ENCODE data around the gene GMCL2.

GMCL2 gene

DNA sequence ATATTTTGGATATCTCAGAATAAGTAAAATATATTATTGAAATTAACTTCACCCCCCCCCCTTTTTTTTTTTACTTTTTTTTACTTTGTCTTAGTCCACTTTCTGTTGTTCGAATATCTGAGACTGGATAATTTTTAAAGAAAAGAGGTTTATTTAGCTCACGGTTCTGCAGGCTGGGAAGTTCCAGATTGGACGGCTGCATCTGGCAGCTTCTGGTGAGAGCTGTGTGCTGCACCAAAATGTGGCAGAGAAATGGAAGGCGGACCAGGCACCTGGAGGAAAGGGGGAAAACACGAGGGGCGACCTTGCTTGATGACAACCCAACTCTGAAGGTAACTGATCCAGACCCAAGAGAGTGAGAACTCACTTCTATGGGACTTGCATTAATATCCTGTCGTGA is 5.6 kb upstream of the GMCL2 start:
- TF ChIP-seq ZNF354C (tag by site-specific recombination; IDR thresholded peaks at IDR 0.05; ENCODE audit: borderline replicate concordance, low read depth) (no peak), ZBTB48 (tag by site-specific recombination; IDR thresholded peaks at IDR 0.05) (no peak), ZNF791 (tag by site-specific recombination; IDR thresholded peaks at IDR 0.05) (no peak), ZNF701 (tag by site-specific recombination; IDR thresholded peaks at IDR 0.05) (no peak), ZNF530 (tag by site-specific recombination; IDR thresholded peaks at IDR 0.05; ENCODE audit: low read depth) (no peak), SETDB1 (IDR thresholded peaks at IDR 0.05; ENCODE audit: insufficient read length, low read length) (peak; percentile 32)
- TF ChIP-seq, protein P1, sequence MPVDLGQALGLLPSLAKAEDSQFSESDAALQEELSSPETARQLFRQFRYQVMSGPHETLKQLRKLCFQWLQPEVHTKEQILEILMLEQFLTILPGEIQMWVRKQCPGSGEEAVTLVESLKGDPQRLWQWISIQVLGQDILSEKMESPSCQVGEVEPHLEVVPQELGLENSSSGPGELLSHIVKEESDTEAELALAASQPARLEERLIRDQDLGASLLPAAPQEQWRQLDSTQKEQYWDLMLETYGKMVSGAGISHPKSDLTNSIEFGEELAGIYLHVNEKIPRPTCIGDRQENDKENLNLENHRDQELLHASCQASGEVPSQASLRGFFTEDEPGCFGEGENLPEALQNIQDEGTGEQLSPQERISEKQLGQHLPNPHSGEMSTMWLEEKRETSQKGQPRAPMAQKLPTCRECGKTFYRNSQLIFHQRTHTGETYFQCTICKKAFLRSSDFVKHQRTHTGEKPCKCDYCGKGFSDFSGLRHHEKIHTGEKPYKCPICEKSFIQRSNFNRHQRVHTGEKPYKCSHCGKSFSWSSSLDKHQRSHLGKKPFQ (tag by site-specific recombination; IDR thresholded peaks at IDR 0.05), result no peak
- POLR2A ChIA-PET, result interaction anchor here (2.0 kb wide), 1 partner anchor 11 kb away, joined by 6 read pairs; the partner anchor contains the start of gene HNRNPAB
- CTCF ChIA-PET, result no interaction called here
- Histone ChIP-seq H3K36me3 (ENCODE audit: control insufficient read depth in 2 of 2, insufficient read depth in 1 of 2, low read length in 2 of 2) (no peaks in the 10 kb centered on the region), H3K9me3 (ENCODE audit: control insufficient read depth, insufficient read depth, low read depth, low read length) (no peaks in the 10 kb centered on the region), H3K4me3 (ENCODE audit: low read depth, low read length) (no peak overlapping the region), H3K4me1 (ENCODE audit: control insufficient read depth, insufficient read depth, low read length) (no peaks in the 10 kb centered on the region), H3K27ac (ENCODE audit: extremely low read depth, low read depth, low read length) (no peak overlapping the region)

DNA sequence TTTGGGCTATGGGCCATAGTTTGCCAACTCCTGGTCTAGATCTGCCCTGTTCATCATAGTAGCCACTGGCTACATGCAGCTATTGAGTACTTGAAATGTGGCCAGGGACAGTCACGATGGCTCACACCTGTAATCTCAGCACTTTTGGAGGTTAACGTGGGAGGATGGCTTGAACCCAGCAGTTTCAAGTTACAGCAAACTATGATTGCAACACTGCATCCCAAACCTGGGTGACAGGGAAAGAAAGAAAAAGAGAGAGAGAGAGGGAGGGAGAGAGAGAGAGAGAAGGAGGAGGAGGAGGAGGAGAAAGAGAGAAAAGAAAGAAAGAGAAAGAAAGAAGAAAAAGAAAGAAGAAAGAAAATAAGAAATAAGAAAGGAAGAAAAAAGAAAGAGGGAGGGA is 5.1 kb upstream of the GMCL2 start:
- H3K9me3 ChIP-seq (ENCODE audit: control insufficient read depth, insufficient read depth, low read depth, low read length), result no peaks in the 10 kb centered on the region
- no peak overlapping the region for H3K27ac ChIP-seq (ENCODE audit: extremely low read depth, low read depth, low read length)
- H3K4me1 ChIP-seq (ENCODE audit: control insufficient read depth, insufficient read depth, low read length), result no peaks in the 10 kb centered on the region
- CTCF ChIA-PET, result interaction anchor here (0.5 kb wide), 1 partner anchor 104 kb away, joined by 3 read pairs; no protein-coding TSS in a partner anchor
- TF ChIP-seq FEZF1 (tag by site-specific recombination; IDR thresholded peaks at IDR 0.05), result no peak
- peak; percentile 85 for TF ChIP-seq ZNF366 (tag by site-specific recombination; conservative IDR thresholded peaks at IDR 0.05)
- no peak for TF ChIP-seq ZSCAN16 (tag by site-specific recombination; IDR thresholded peaks at IDR 0.05)
- TF ChIP-seq KLF10 (tag by site-specific recombination; IDR thresholded peaks at IDR 0.05), result no peak
- peak; percentile 58 for TF ChIP-seq EGR2 (tag by site-specific recombination; IDR thresholded peaks at IDR 0.05; ENCODE audit: low read depth)
- TF ChIP-seq ZFHX2 (tag by site-specific recombination; conservative IDR thresholded peaks at IDR 0.05), result peak; percentile 35
- TF ChIP-seq ZNF2 (tag by site-specific recombination; IDR thresholded peaks at IDR 0.05), result no peak
- TF ChIP-seq, protein P2, sequence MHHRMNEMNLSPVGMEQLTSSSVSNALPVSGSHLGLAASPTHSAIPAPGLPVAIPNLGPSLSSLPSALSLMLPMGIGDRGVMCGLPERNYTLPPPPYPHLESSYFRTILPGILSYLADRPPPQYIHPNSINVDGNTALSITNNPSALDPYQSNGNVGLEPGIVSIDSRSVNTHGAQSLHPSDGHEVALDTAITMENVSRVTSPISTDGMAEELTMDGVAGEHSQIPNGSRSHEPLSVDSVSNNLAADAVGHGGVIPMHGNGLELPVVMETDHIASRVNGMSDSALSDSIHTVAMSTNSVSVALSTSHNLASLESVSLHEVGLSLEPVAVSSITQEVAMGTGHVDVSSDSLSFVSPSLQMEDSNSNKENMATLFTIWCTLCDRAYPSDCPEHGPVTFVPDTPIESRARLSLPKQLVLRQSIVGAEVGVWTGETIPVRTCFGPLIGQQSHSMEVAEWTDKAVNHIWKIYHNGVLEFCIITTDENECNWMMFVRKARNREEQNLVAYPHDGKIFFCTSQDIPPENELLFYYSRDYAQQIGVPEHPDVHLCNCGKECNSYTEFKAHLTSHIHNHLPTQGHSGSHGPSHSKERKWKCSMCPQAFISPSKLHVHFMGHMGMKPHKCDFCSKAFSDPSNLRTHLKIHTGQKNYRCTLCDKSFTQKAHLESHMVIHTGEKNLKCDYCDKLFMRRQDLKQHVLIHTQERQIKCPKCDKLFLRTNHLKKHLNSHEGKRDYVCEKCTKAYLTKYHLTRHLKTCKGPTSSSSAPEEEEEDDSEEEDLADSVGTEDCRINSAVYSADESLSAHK (tag by site-specific recombination; IDR thresholded peaks at IDR 0.05), result peak; percentile 50; the same call in 1 of the 2 replicates
- TF ChIP-seq PRDM1 (tag by site-specific recombination; IDR thresholded peaks at IDR 0.05), result peak; percentile 82
- no peak for TF ChIP-seq ZNF571 (tag by site-specific recombination; IDR thresholded peaks at IDR 0.05)
- TF ChIP-seq, protein P3, sequence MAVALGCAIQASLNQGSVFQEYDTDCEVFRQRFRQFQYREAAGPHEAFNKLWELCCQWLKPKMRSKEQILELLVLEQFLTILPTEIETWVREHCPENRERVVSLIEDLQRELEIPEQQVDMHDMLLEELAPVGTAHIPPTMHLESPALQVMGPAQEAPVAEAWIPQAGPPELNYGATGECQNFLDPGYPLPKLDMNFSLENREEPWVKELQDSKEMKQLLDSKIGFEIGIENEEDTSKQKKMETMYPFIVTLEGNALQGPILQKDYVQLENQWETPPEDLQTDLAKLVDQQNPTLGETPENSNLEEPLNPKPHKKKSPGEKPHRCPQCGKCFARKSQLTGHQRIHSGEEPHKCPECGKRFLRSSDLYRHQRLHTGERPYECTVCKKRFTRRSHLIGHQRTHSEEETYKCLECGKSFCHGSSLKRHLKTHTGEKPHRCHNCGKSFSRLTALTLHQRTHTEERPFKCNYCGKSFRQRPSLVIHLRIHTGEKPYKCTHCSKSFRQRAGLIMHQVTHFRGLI (tag by site-specific recombination; IDR thresholded peaks at IDR 0.05), result no peak
- no peak overlapping the region for H3K4me3 ChIP-seq (ENCODE audit: low read depth, low read length)
- no peaks in the 10 kb centered on the region for H3K36me3 ChIP-seq (ENCODE audit: control insufficient read depth in 2 of 2, insufficient read depth in 1 of 2, low read length in 2 of 2)
- POLR2A ChIA-PET, result interaction anchor here (2.0 kb wide), 1 partner anchor 12 kb away, joined by 6 read pairs; the partner anchor contains the start of gene HNRNPAB
